G401 (cell line): ENCODE data around the gene SDS. TPM values are rescaled to one million over a fixed set of nuclear protein-coding genes. Genes with fewer than 3 reads are reported as not detected.
A peak's percentile ranks its signal among the peaks of the same experiment; 100 is the strongest.

Experiments
- DNase-seq: peaks from one replicate; pipeline ENCODE4 v3.0.0-alpha.2; 2015; ENCODE audit warnings: low spot score
- in situ Hi-C: cut with HindIII; loops from 2 replicates; pipeline ENCODE4 v1.10.0; 2016; ENCODE audit warnings: low sequenced_read_pairs, mixed read lengths
- total RNA-seq: library from RNA; depleted of rRNA; stranded (reverse); fragments of >200 nt; shearing (Covaris generic); gene quantifications from 2 replicates; pipeline ENCODE4 v1.2.3, GENCODE V29; 2014; rRNA removed

Gene SDS
- total RNA-seq, result 0.24 and 0.86 TPM in 2 replicates

- in situ Hi-C loops, result no loop called here
- peak; percentile 37 for DNase-seq
Observed at GRCh38 chr12:113403435-113404415, at the start of gene SDS. TSS of gene SDS (minus strand) at chr12:113403887. CDS start at chr12:113399708, 4,179 bp downstream.

DNA sequence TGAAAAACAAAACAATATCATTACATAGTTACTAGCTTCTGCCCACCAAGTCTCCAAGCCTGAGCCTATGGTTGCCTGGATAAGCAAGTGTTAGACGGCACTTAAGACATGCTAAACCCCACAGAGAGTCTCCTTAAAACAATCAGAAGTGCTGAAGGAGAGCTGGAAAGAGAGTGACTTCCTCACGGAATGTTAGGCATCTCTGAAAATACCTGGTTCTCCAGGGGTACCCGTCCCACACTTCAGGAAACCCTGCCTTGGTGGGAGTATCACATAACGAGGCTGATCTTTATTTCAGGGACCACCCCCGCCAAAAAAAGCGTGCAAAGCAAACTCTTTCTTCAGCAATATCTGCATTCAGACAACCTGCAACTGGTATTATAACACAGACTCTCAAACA is 49.6 kb upstream of the SDS start:
- DNase-seq, result no peak
- in situ Hi-C loops, result no loop called here

GRCh38 chr12:113452458-113452857 is 48.8 kb upstream of the SDS start:
- DNase-seq, result no peak
- in situ Hi-C loops, result no loop called here

- DNase-seq, result no peak
- in situ Hi-C loops, result no loop called here
Observed at GRCh38 chr12:113449839-113450238, 46.2 kb upstream of the SDS start.

- no peak for DNase-seq
- in situ Hi-C loops, result no loop called here
Observed at GRCh38 chr12:113449299-113449698, 45.6 kb upstream of the SDS start.

DNA sequence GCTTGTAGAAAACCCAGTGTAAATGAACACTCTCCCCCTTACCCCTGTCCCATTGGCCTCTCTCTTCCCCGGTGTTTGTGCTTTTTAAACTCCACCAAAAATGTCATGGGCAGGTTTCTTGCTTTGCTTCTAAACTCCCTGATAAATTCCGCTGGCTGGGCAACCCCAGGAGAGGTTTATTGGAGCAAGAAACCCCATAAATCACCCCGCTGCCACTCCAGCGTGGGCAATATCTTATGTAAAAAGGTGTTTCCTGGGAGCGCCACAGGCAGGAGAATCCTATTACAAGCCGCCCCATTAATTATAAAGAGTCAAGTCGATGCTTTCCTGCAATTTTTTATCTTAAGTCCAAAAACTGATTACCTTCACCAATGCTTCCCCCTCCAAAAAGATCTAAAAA is 45.2 kb upstream of the SDS start:
- in situ Hi-C loops, result no loop called here
- no peak for DNase-seq

DNA sequence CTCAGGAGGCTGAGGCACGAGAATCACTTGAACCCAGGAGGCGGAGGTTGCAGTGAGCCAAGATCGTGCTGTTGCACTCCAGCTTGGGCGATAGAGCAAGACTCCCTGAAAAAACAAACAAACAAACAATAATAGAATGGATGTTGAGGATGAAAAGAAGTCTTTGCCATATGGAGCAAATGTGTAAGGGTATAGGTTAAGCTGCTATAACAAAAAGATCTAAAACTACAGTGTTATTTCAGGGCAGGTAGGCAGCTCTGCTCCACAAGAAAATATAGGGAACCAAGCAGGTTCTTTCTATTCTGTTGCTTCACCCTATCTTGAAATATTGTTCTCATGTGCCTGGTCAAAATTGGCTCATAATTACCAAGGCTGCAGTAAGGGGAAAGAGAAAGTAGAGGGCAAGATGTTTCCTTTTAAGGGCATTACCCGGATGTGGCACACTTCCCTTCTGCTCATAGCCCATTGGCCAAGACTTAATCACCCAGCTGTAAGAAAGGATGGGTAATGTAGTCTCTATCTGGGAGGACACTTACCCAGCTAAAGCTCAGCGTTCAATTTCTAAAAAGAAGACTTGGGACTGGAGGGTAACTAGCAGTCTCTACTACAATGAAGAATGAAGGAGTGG is 42.0 kb upstream of the SDS start:
- DNase-seq, result no peak
- in situ Hi-C loops, result no loop called here

GRCh38 chr12:113443030-113443539 is 39.4 kb upstream of the SDS start:
- in situ Hi-C loops, result no loop called here
- no peak for DNase-seq

- no peak for DNase-seq
- in situ Hi-C loops, result no loop called here
Observed at GRCh38 chr12:113440947-113441782, 37.5 kb upstream of the SDS start.

DNA sequence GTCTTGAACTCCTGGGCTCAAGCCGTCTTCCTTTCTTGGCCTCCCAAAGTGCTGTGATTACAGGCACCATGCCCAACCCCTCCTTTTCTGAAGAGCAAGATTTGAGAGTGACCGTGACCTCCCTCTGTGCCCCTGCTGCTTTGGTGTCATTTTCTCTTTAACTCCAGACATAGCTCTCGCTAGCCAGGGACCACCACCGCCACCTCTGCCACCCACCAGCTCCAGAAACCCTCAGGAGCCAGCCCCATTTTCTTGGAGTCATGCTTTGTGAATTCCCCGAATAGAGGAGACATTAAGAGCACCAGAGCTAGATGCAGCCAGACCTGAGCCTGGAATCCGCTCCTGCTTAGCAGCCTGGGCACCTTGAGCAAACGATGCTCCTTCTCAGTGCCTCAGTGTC is 36.6 kb upstream of the SDS start:
- no peak for DNase-seq
- in situ Hi-C loops, result no loop called here

- in situ Hi-C loops, result no loop called here
- DNase-seq, result peak; percentile 44
Observed at GRCh38 chr12:113439606-113440030, 35.9 kb upstream of the SDS start.

DNA sequence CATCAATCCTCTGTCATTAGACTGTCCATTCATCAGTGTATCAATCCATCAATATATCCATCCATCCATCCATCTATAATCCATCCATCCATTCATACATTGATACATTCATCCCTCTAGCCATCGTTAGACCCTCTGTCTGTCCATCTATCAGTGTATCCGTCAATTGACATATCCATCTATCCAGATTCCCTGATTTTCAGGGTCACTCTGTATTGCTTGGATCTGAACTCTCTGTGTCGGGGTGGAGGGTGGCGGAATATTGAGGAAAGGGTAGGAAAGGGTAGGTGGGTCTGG is 35.6 kb upstream of the SDS start:
- in situ Hi-C loops, result no loop called here
- no peak for DNase-seq

- in situ Hi-C loops, result no loop called here
- DNase-seq, result no peak
Observed at GRCh38 chr12:113438523-113439300, 35.0 kb upstream of the SDS start.

DNA sequence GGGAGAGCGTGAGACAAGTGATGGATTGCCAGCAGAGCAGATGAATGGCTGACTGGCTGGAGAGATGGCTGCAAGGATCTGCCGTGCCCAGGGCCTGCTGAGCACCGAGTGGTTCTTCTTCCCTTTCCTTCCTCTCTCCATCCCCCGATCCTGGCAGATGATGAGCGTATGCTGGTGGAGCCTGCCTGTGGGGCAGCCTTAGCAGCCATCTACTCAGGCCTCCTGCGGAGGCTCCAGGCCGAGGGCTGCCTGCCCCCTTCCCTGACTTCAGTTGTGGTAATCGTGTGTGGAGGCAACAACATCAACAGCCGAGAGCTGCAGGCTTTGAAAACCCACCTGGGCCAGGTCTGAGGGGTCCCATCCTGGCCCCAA is 34.0 kb upstream of the SDS start:
- in situ Hi-C loops, result no loop called here
- no peak for DNase-seq

- DNase-seq, result no peak
- in situ Hi-C loops, result no loop called here
Observed at GRCh38 chr12:113436993-113437728, 33.5 kb upstream of the SDS start.

- in situ Hi-C loops, result no loop called here
- no peak for DNase-seq
Observed at GRCh38 chr12:113436586-113436985, 32.9 kb upstream of the SDS start.

DNA sequence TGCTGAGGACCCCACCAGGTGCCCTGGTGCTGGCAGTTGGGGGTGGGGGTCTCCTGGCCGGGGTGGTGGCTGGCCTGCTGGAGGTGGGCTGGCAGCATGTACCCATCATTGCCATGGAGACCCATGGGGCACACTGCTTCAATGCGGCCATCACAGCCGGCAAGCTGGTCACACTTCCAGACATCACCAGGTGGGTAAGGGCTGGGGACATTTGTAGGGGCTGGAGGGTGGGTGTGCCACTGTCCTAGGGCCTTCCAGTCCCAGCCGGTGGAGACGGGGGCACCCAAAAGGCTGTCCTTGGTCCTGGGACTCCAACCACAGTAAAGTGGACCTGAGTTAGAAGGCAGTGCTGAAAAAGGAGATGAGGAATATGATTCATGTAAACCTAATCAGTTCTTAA is 31.7 kb upstream of the SDS start:
- no peak for DNase-seq
- in situ Hi-C loops, result no loop called here

- DNase-seq, result peak; percentile 11
- in situ Hi-C loops, result no loop called here
Observed at GRCh38 chr12:113432986-113433385, 29.3 kb upstream of the SDS start.
